Psoas muscle (tissue), 8 donors: ENCODE measurements around the gene KMT5B. TPM values are rescaled to one million over a fixed set of nuclear protein-coding genes. Genes with fewer than 3 reads are reported as not detected.

Source experiments
- ATAC-seq, 4 donors: fragments of 200-7000 bp; cut with Tn5 transposase; one replicate each; pipeline ENCODE4 v1.9.1; 2020; ENCODE audit warnings: moderate library complexity in 3 of 4, mild to moderate bottlenecking in 2 of 4
- DNase-seq, 2 donors: peaks; one replicate each; pipeline ENCODE4 v3.0.0-alpha.2; 2020
- H3K27ac ChIP-seq: fragments of 200-600 bp; one replicate; pipeline ENCODE4 v1.8.0; 2022
- H3K27me3 ChIP-seq, 3 donors: fragments of 200-600 bp in 1 of 3; one replicate each; pipeline versions ENCODE4 v1.6.1 to v1.8.0; 2013 to 2022; ENCODE audit warnings: low read length in 2 of 3, mild to moderate bottlenecking in 2 of 3, moderate library complexity in 1 of 3; ENCODE audit not compliant: insufficient read depth in 3 of 3
- H3K36me3 ChIP-seq, 2 donors: fragments of 200-600 bp in 1 of 2; one replicate each; pipeline versions ENCODE4 v1.6.1 to v1.8.0; 2013 to 2022; ENCODE audit warnings: low read depth in 1 of 2, mild to moderate bottlenecking in 1 of 2, moderate library complexity in 1 of 2; ENCODE audit not compliant: insufficient read depth in 1 of 2
- H3K4me1 ChIP-seq: fragments of 200-600 bp; one replicate; pipeline ENCODE4 v1.8.0; 2022
- H3K4me3 ChIP-seq: fragments of 200-600 bp; one replicate; pipeline ENCODE4 v1.8.0; 2022; ENCODE audit warnings: mild to moderate bottlenecking
- H3K9me3 ChIP-seq: fragments of 200-600 bp; one replicate; pipeline ENCODE4 v1.8.0; 2022
- CTCF ChIP-seq: fragments of 200-600 bp; IDR thresholded peaks from one replicate; pipeline ENCODE4 v1.8.0; 2022; ENCODE audit warnings: antibody characterized with exemption
- WGBS, 3 donors: extraction: QIAGEN DNeasy Blood & Tissue Kit; methylation state at CpG; one replicate each; pipeline versions ENCODE4 v1.1.6 to v1.1.7; 2013; 5-methylcytosine and 5-hydroxymethylcytosine counted together
- intact Hi-C, 2 donors: fragments of 100-400 bp; cut with DNase I; formaldehyde crosslinking; loops; one replicate each; pipeline versions ENCODE4 v1.11.0 to v1.14.2; 2022
- long read RNA-seq, 2 donors: library from polyadenylated mRNA; unstranded; transcript quantifications; one replicate each; pipeline ENCODE4 v2.0.0, GENCODE V29; 2021
- polyA plus RNA-seq, 3 donors: library from polyadenylated mRNA; stranded (reverse); fragments of 200-250 nt; gene quantifications; one replicate each; pipeline ENCODE4 v1.2.3, GENCODE V29; 2013
- total RNA-seq, 4 donors: library from RNA; stranded (reverse); fragmentation: NEBNext Ultra II Directional in 2 of 4; extraction: Animal tissue kit (Norgen Biotek cat#: 25700) in 2 of 4; gene quantifications; one replicate each; pipeline versions ENCODE4 v1.2.1 to v1.2.4, GENCODE V29; 2021 to 2023
- donor health status: healthy with polysubstance abuse.
- donor health status: DM: no; HTN: no; CAD: no; lungs with moderate emphysema.
- donor health status: Bipolar disorder and iron deficiency.
- donor health status: healthy.
- donor health status: DM: yes; HTN: yes; CAD: no.
- donor health status: DM: no; HTN: no; CAD: no.
- donor health status: DM: no; HTN: no; CAD: no.
- donor health status: DM: yes; HTN: yes; CAD: no.

Gene KMT5B
- total RNA-seq (10 to 100 TPM; 17.9 to 27.6 (median 26.1) TPM), polyA plus RNA-seq (10 to 100 TPM in 2 of 3 donors, 1 to 10 TPM in 1; 9.8 to 18.1 (median 11.7) TPM)
- long read RNA-seq, donor 1, partial matches to known transcripts: 10 of 35 reads
- long read RNA-seq, donor 1, other reads (novel, unspliced or antisense): 24 of 35 reads
- long read RNA-seq, donor 2, partial matches to known transcripts: 29 of 60 reads
- long read RNA-seq, donor 2, other reads (novel, unspliced or antisense): 30 of 60 reads

GRCh38 chr11:68213135-68213515, at the start of gene KMT5B:
Gene KMT5B (minus strand): TSS chr11:68213296. CDS start chr11:68190076, 23,220 bp downstream.
- 1% methylated on average over 23 to 60 of the region's 60 CpGs for WGBS, 3 donors
- DNase-seq (peak in 1 of 2 donors; percentile 74), ATAC-seq (no peak)
- TF ChIP-seq CTCF: no peak
- Histone ChIP-seq H3K4me1 (peaks cover 59% of the 10 kb centered on the region), H3K27ac (peak within 1 kb of the TSS; percentile 96), H3K4me3 (peak within 1 kb of the TSS; percentile 92), H3K36me3 (no peaks in the 10 kb centered on the region), H3K27me3 (no peaks in the 10 kb centered on the region), H3K9me3 (no peaks in the 10 kb centered on the region)
- intact Hi-C loops: no loop called here

- H3K4me1 ChIP-seq: peaks cover 3% of the 10 kb centered on the region
- intact Hi-C loops: no loop called here
- ATAC-seq: no peak
- no peaks in the 10 kb centered on the region for H3K27me3 ChIP-seq
- H3K9me3 ChIP-seq: no peaks in the 10 kb centered on the region
- no peak overlapping the region for H3K27ac ChIP-seq
- 93 to 94% (median 93%) methylated on average over 7 to 8 of the region's 8 CpGs for WGBS, 3 donors
- H3K4me3 ChIP-seq: no peak overlapping the region
- no peak for DNase-seq
- no peak for TF ChIP-seq CTCF
- H3K36me3 ChIP-seq: peaks cover 8 to 70% of the 10 kb centered on the region in 2 donors
Observed at GRCh38 chr11:68262544-68262827, 49.4 kb upstream of the KMT5B start.

GRCh38 chr11:68261749-68262543, 48.9 kb upstream of the KMT5B start:
- Histone ChIP-seq H3K4me1 (peaks cover 4% of the 10 kb centered on the region), H3K27me3 (no peaks in the 10 kb centered on the region), H3K36me3 (peaks cover 8 to 64% of the 10 kb centered on the region in 2 donors), H3K4me3 (no peak overlapping the region), H3K9me3 (no peaks in the 10 kb centered on the region), H3K27ac (no peak overlapping the region)
- 87 to 91% (median 89%) methylated on average over 24 of the region's 24 CpGs for WGBS, 3 donors
- intact Hi-C loops: no loop called here
- TF ChIP-seq CTCF: no peak
- DNase-seq (no peak), ATAC-seq (no peak)

GRCh38 chr11:68261006-68261405, 47.9 kb upstream of the KMT5B start:
- no peak for TF ChIP-seq CTCF
- DNase-seq (no peak), ATAC-seq (no peak)
- peaks cover 4% of the 10 kb centered on the region for H3K4me1 ChIP-seq
- no peaks in the 10 kb centered on the region for H3K27me3 ChIP-seq
- intact Hi-C loops: no loop called here
- peaks cover 8 to 55% of the 10 kb centered on the region in 2 donors for H3K36me3 ChIP-seq
- H3K9me3 ChIP-seq: no peaks in the 10 kb centered on the region
- 84% methylated on average over 15 of the region's 15 CpGs for WGBS, 3 donors
- no peak overlapping the region for H3K27ac ChIP-seq
- no peak overlapping the region for H3K4me3 ChIP-seq
